Measurements from ENCODE around the gene NUDT5. TPM values are rescaled to one million over a fixed set of nuclear protein-coding genes. Genes with fewer than 3 reads are reported as not detected.

The NUDT5 gene
- total and polyA plus RNA-seq, 2 of the 13 experiments (the other 11 are each of a cell fraction or from before 2014, with no cell fraction given), result 79.6 to 134 TPM

DNA sequence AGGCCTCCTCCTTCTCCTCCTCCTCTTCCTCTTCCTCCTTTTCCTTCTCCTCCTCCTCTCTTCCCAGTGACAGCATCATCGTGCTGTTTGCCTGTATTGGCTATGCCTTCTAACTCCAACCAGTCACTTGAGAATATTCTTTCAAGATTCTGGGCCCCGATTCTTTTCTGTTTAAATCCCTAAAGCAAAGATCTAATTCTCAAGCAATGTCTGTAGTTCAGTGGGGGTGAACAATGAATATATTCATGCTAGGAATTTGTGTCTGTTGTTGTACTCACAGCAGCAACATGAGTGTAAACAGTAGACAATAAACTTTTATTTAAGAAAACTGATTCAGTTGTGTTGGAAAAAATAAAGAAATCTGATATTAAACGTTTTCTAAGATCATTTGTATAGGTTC is 30.7 kb downstream of the NUDT5 start:
- H4K20me1 ChIP-seq (ENCODE audit: insufficient read depth, low read length), result no peaks in the 10 kb centered on the region
- H3K27ac ChIP-seq (ENCODE audit: extremely low read length, insufficient read depth, low read length), result no peak overlapping the region
- WGBS (ENCODE audit: low lambda C conversion rate), result 85% methylated on average over 3 of the region's 3 CpGs
- no peaks in the 10 kb centered on the region for H3K4me1 ChIP-seq (ENCODE audit: insufficient read depth, low read length)
- TF ChIP-seq RXRA (CRISPR knock-in tag; IDR thresholded peaks at IDR 0.05) (no peak), STAG1 (CRISPR knock-in tag; IDR thresholded peaks at IDR 0.05) (no peak), HNRNPL (IDR thresholded peaks at IDR 0.05; ENCODE audit: low read depth, low read length) (no peak)
- H2AFZ ChIP-seq (ENCODE audit: low read length), result no peak overlapping the region
- peaks cover 7 to 53% of the 10 kb centered on the region in 2 experiments; a peak in 4 of 5 replicates for H3K36me3 ChIP-seq (replicated peaks in 1 of 2; ENCODE audit: control insufficient read depth in 1 of 2, insufficient read depth in 2 of 2, low read length in 2 of 2)
- ATAC-seq (no peak), FAIRE-seq (no peak), DNase-seq (ENCODE audit: low spot score) (no peak)
- H3K79me2 ChIP-seq (ENCODE audit: insufficient read depth, low read length), result no peaks in the 10 kb centered on the region
- no peaks in the 10 kb centered on the region for H3K27me3 ChIP-seq (ENCODE audit: control insufficient read depth in 1 of 2, insufficient read depth in 2 of 2, low read length in 2 of 2)
- H3K4me3 ChIP-seq (replicated peaks in 1 of 3; ENCODE audit: insufficient read depth in 1 of 3, low read depth in 2 of 3, low read length in 3 of 3), result no peak overlapping the region
- ChIA-PET CTCF (ENCODE audit: low intra/inter-chr PET ratio, low total read pairs) (no interaction called here), POLR2A (no interaction called here)
- BruUV-seq (replicated peaks), result no TSS peak
- H3K4me2 ChIP-seq (ENCODE audit: low read depth, low read length), result no peak overlapping the region
- no peaks in the 10 kb centered on the region for H3K9me3 ChIP-seq (ENCODE audit: low read length)
- intact Hi-C loops (cut with micrococcal nuclease; ENCODE audit: unreplicated experiment) (no loop called here), in situ Hi-C loops (cut with HindIII; ENCODE audit: extremely low pct_ligation_motif_present, low pct_unique_long_range_greater_than_20kb) (no loop called here)
- no peak overlapping the region for H3K9ac ChIP-seq (ENCODE audit: insufficient read depth, low read depth, low read length)

- H3K9ac ChIP-seq (ENCODE audit: insufficient read depth, low read depth, low read length), result no peak overlapping the region
Observed at GRCh38 chr10:12164085-12164484, 31.6 kb downstream of the NUDT5 start.

More at GRCh38 chr10:12164085-12164484, 31.6 kb downstream of the NUDT5 start:
- FAIRE-seq (no peak), DNase-seq (ENCODE audit: low spot score) (no peak), ATAC-seq (no peak)
- ChIA-PET CTCF (ENCODE audit: low intra/inter-chr PET ratio, low total read pairs) (no interaction called here), POLR2A (no interaction called here)
- 96% methylated on average over 12 of the region's 12 CpGs for WGBS (ENCODE audit: low lambda C conversion rate)
- intact Hi-C loops (cut with micrococcal nuclease; ENCODE audit: unreplicated experiment), result no loop called here
- Histone ChIP-seq H3K4me2 (ENCODE audit: low read depth, low read length) (no peak overlapping the region), H2AFZ (ENCODE audit: low read length) (no peak overlapping the region), H3K4me1 (ENCODE audit: insufficient read depth, low read length) (no peaks in the 10 kb centered on the region), H3K27ac (ENCODE audit: extremely low read length, insufficient read depth, low read length) (no peak overlapping the region), H3K9me3 (ENCODE audit: low read length) (no peaks in the 10 kb centered on the region), H3K79me2 (ENCODE audit: insufficient read depth, low read length) (no peaks in the 10 kb centered on the region), H4K20me1 (ENCODE audit: insufficient read depth, low read length) (no peaks in the 10 kb centered on the region), H3K27me3 (ENCODE audit: control insufficient read depth in 1 of 2, insufficient read depth in 2 of 2, low read length in 2 of 2) (no peaks in the 10 kb centered on the region), H3K4me3 (replicated peaks in 1 of 3; ENCODE audit: insufficient read depth in 1 of 3, low read depth in 2 of 3, low read length in 3 of 3) (no peak overlapping the region), H3K36me3 (replicated peaks in 1 of 2; ENCODE audit: control insufficient read depth in 1 of 2, insufficient read depth in 2 of 2, low read length in 2 of 2) (peaks cover 7 to 44% of the 10 kb centered on the region in 2 experiments; a peak in 4 of 5 replicates)
- in situ Hi-C loops (cut with HindIII; ENCODE audit: extremely low pct_ligation_motif_present, low pct_unique_long_range_greater_than_20kb), result no loop called here
- no TSS peak for BruUV-seq (replicated peaks)
- TF ChIP-seq HMG20A (CRISPR knock-in tag; IDR thresholded peaks at IDR 0.05; ENCODE audit: borderline replicate concordance) (no peak), RBM22 (optimal IDR thresholded peaks at IDR 0.05; ENCODE audit: low read length) (peak; percentile 72), PAX8 (CRISPR knock-in tag; IDR thresholded peaks at IDR 0.05; ENCODE audit: borderline replicate concordance) (no peak), AGO2 (optimal IDR thresholded peaks at IDR 0.05; ENCODE audit: low read depth, low read length) (peak; percentile 76), POLR2G (IDR thresholded peaks at IDR 0.05; ENCODE audit: low read depth, low read length) (0 out of 2 replicates have a peak, but pooled peaks have one; percentile 34)

Measured in HepG2 (cell line).